Upper lobe of left lung (tissue), 4 donors: ENCODE measurements around the gene ST3GAL3.

Source experiments
- CTCF ChIP-seq, 6 experiments: fragments of 450-650 bp in 4 of 6; fragments of 200-600 bp in 2 of 6; sonication (generic) in 2 of 6; IDR thresholded peaks; one replicate each; pipeline ENCODE4 v1.5.1; 2016 to 2019; ENCODE audit warnings: antibody characterized with exemption in 6 of 6
- EP300 ChIP-seq, 4 donors: sonication (generic); formaldehyde crosslinking; IDR thresholded peaks; one replicate each; pipeline ENCODE4 v1.5.1; 2017; ENCODE audit warnings: antibody characterized with exemption in 4 of 4, control low read depth in 2 of 4
- POLR2A ChIP-seq, 4 donors: fragments of 450-650 bp; IDR thresholded peaks; one replicate each; pipeline ENCODE4 v1.5.1; 2016 to 2017; ENCODE audit warnings: antibody characterized with exemption in 4 of 4, mild to moderate bottlenecking in 2 of 4
- POLR2AphosphoS5 ChIP-seq, 2 donors: sonication (generic); formaldehyde crosslinking; IDR thresholded peaks; one replicate each; pipeline ENCODE4 v1.5.1; 2017; ENCODE audit warnings: antibody characterized with exemption in 2 of 2

GRCh38 chr1:43760745-43761317, 53.5 kb downstream of the ST3GAL3 start:
- no peak for TF ChIP-seq CTCF (IDR thresholded peaks at IDR 0.05)
- no peak for TF ChIP-seq EP300 (IDR thresholded peaks at IDR 0.05)
- TF ChIP-seq POLR2A (IDR thresholded peaks at IDR 0.05) = no peak
- TF ChIP-seq POLR2AphosphoS5 (IDR thresholded peaks at IDR 0.05) = no peak
